ENCODE results near the gene C10orf105. TPM values are rescaled to one million over a fixed set of nuclear protein-coding genes. Genes with fewer than 3 reads are reported as not detected.

Gene C10orf105
- total RNA-seq, 2 donors from 2014 or later: 0.13 to 0.33 TPM

GRCh38 chr10:71704816-71705215 is 14.8 kb downstream of the C10orf105 start:
- Histone ChIP-seq H3K4me1 (ENCODE audit: control insufficient read depth, insufficient read depth, low read length) (no peaks in the 10 kb centered on the region), H3K9me3 (ENCODE audit: control insufficient read depth, low read length) (no peaks in the 10 kb centered on the region), H3K27ac (ENCODE audit: low read depth, low read length) (no peak overlapping the region), H3K4me3 (ENCODE audit: low read length) (no peak overlapping the region), H3K9ac (ENCODE audit: extremely low read depth, low read length, poor library complexity, severe bottlenecking) (no peak overlapping the region), H3K27me3 (ENCODE audit: control insufficient read depth, insufficient read depth, low read length, poor library complexity, severe bottlenecking) (no peaks in the 10 kb centered on the region), H3K36me3 (ENCODE audit: control insufficient read depth, insufficient read depth, low read length) (no peaks in the 10 kb centered on the region)
- H3K9me3 Mint-ChIP-seq: no peaks in the 10 kb centered on the region
- H3K36me3 Mint-ChIP-seq (ENCODE audit: low read depth): no peaks in the 10 kb centered on the region
- 91 to 94% methylated on average over 18 of the region's 18 CpGs for WGBS, 2 experiments (ENCODE audit: insufficient coverage in 1 of 2, insufficient read length in 1 of 2)
- H3K4me1 Mint-ChIP-seq: no peaks in the 10 kb centered on the region
- no peak for DNase-seq
- H3K4me3 Mint-ChIP-seq: no peak overlapping the region
- TF ChIP-seq CTCF (conservative IDR thresholded peaks at IDR 0.05): no peak
- H3K27me3 Mint-ChIP-seq (ENCODE audit: insufficient read depth): no peaks in the 10 kb centered on the region
- no peak overlapping the region for H3K27ac Mint-ChIP-seq

- Mint-ChIP-seq H3K9me3 (no peaks in the 10 kb centered on the region), H3K4me3 (no peak overlapping the region), H3K36me3 (ENCODE audit: low read depth) (no peaks in the 10 kb centered on the region), H3K27ac (no peak overlapping the region), H3K4me1 (no peaks in the 10 kb centered on the region), H3K27me3 (ENCODE audit: insufficient read depth) (no peaks in the 10 kb centered on the region)
- Histone ChIP-seq H3K27me3 (ENCODE audit: control insufficient read depth, insufficient read depth, low read length, poor library complexity, severe bottlenecking) (no peaks in the 10 kb centered on the region), H3K4me1 (ENCODE audit: control insufficient read depth, insufficient read depth, low read length) (no peaks in the 10 kb centered on the region), H3K27ac (ENCODE audit: low read depth, low read length) (no peak overlapping the region), H3K36me3 (ENCODE audit: control insufficient read depth, insufficient read depth, low read length) (no peaks in the 10 kb centered on the region), H3K4me3 (ENCODE audit: low read length) (no peak overlapping the region), H3K9me3 (ENCODE audit: control insufficient read depth, low read length) (no peaks in the 10 kb centered on the region), H3K9ac (ENCODE audit: extremely low read depth, low read length, poor library complexity, severe bottlenecking) (no peak overlapping the region)
- TF ChIP-seq CTCF (conservative IDR thresholded peaks at IDR 0.05): no peak
- WGBS, 2 experiments (ENCODE audit: insufficient coverage in 1 of 2, insufficient read length in 1 of 2): 95 to 98% methylated on average over 7 to 11 of the region's 11 CpGs
- DNase-seq: no peak
These were observed 16.0 kb downstream of the C10orf105 start for GRCh38 chr10:71703577-71703976.

GRCh38 chr10:71701496-71702132 is 18.0 kb downstream of the C10orf105 start:
- no peaks in the 10 kb centered on the region for H3K9me3 ChIP-seq (ENCODE audit: control insufficient read depth, low read length)
- H3K9ac ChIP-seq (ENCODE audit: extremely low read depth, low read length, poor library complexity, severe bottlenecking): no peak overlapping the region
- DNase-seq: no peak
- Mint-ChIP-seq H3K4me3 (no peak overlapping the region), H3K36me3 (ENCODE audit: low read depth) (no peaks in the 10 kb centered on the region), H3K27me3 (ENCODE audit: insufficient read depth) (no peaks in the 10 kb centered on the region), H3K4me1 (no peaks in the 10 kb centered on the region), H3K9me3 (no peaks in the 10 kb centered on the region), H3K27ac (no peak overlapping the region)
- H3K27ac ChIP-seq (ENCODE audit: low read depth, low read length): no peak overlapping the region
- 87 to 90% methylated on average over 6 to 11 of the region's 11 CpGs for WGBS, 2 experiments (ENCODE audit: insufficient coverage in 1 of 2, insufficient read length in 1 of 2)
- H3K4me3 ChIP-seq (ENCODE audit: low read length): no peak overlapping the region
- TF ChIP-seq CTCF (conservative IDR thresholded peaks at IDR 0.05): no peak
- H3K27me3 ChIP-seq (ENCODE audit: control insufficient read depth, insufficient read depth, low read length, poor library complexity, severe bottlenecking): no peaks in the 10 kb centered on the region
- H3K36me3 ChIP-seq (ENCODE audit: control insufficient read depth, insufficient read depth, low read length): no peaks in the 10 kb centered on the region
- no peaks in the 10 kb centered on the region for H3K4me1 ChIP-seq (ENCODE audit: control insufficient read depth, insufficient read depth, low read length)
